H4 (cell line): ENCODE results near the gene BBX. TPM values are rescaled to one million over a fixed set of nuclear protein-coding genes. Genes with fewer than 3 reads are reported as not detected.
"Not testable (repeated sequence)": the region's sequence is repeated elsewhere in the genome, so short reads cannot be mapped to it uniquely, and the experiment has no call there.

Source experiments
- DNase-seq: peaks from one replicate; pipeline ENCODE4 v3.0.0-alpha.2; 2015; ENCODE audit warnings: low spot score
- total RNA-seq: library from RNA; depleted of rRNA; stranded (reverse); fragments of >200 nt; shearing (Covaris generic); gene quantifications from 2 replicates; pipeline ENCODE4 v1.2.3, GENCODE V29; 2014

The BBX gene
- total RNA-seq, 1 experiment from 2014 or later, result 30.6 TPM

- no peak for DNase-seq
These were observed 19.9 kb downstream of the BBX start for GRCh38 chr3:107542665-107543064.

DNA sequence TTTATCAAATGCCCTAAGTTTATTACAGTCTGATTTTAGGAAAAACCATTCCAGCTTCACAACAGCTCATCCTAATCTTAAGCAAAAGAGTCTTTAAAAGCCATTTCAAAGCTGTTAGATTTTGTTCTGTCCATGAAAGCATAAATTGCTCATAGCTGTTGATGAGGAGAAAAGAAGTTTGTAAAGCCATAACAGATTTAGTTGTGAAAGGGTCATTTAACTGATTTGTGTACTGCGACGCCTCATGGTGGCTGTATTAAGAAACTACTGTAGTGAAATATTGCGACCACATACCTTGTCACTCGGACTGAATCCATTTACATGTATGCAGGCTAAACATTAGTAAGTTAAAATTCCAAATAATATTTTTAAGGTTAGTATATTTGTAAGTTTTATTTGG lies 20.9 kb downstream of the BBX start:
- DNase-seq, result no peak

DNA sequence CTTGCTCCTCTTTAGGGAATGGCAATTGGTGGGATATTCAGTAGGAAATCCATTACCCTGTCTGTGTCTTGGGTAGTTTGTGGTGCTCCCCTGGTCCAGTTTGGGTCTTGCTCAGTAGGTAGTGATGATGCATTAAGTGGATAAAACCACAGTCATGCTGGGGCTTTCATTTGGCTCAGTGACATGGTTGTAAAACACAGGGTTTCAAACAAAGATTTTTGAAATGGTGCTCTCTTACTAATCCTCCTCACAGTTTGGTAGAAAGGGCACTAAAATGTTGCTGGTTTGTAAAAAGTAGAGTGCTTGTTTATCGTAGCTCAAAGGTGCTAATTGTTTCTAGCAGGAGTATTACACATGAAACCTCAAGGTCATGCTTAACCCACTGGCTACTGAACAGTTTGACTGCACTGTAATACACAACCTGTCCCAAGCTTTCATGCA lies 22.9 kb downstream of the BBX start:
- no peak for DNase-seq

DNA sequence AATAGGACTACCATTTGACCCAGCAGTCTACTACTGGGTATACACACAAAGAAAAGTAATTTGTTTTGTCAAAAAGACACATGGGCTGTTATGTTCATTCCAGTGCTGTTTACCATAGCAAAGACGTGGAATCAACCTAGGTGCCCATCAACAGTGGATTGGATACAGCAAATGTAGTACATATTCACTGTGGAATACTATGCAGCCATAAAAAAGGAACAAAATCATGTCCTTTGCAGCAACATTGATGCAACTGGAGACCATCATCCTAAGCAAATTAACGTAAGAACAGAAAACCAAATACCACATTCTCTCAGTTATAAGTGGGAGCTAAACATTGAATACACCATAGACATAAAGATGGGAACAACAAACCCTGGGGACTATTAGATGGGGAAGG lies 25.8 kb downstream of the BBX start:
- DNase-seq, result no peak

GRCh38 chr3:107555359-107555758 lies 32.6 kb downstream of the BBX start:
- DNase-seq, result no peak

GRCh38 chr3:107557743-107558142 lies 35.0 kb downstream of the BBX start:
- DNase-seq, result no peak

GRCh38 chr3:107560166-107560565 lies 37.4 kb downstream of the BBX start:
- DNase-seq, result no peak

- DNase-seq, result peak; percentile 16
These were observed 39.2 kb downstream of the BBX start for GRCh38 chr3:107561980-107562379.

DNA sequence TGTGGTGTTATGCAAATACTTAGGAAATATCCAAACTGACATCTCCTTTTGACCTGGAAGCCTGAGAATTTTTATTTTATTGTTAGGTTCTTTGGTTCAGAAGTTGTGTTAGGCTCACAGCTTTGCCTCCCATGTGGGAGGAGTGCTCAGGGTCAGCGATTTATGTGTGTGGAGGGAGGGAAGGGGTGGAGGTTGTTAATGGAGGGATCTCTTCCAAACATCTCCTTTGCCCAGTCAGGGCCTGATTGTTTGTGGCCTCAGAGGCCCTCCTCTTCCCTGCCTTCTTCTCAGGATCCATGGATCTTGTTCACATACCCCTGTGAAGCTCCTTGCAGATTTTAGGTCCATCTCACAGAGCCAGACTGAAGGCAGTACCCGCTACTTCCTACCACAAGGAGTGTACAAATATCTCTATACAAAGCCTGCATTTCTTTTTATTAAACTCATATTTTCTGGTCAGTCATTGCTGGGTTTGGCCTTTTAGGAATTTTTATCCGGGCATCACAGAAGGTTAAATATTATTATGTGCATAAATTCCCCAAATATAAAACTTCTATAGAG lies 40.3 kb downstream of the BBX start:
- no peak for DNase-seq

GRCh38 chr3:107565244-107565643 lies 42.5 kb downstream of the BBX start:
- DNase-seq, result not testable (repeated sequence)

- not testable (repeated sequence) for DNase-seq
These were observed 48.3 kb downstream of the BBX start for GRCh38 chr3:107571089-107571488.

DNA sequence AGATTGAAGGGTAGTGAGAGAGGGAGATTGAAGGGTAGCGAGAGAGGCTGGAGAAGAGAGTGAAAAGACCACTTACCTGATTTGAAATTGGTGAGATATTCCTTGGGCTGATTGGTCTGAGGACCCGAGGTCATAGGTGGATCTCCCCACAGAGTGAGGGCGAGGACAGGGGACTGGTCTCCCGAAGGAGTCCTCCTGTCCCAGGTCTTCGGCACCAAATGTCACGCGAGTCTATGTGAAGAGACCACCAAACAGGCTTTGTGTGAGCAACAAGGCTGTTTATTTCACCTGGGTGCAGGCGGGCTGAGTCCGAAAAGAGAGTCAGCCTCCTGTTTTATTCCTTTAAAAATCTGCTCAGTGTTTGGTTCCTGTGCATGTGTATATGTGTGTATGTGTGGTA lies 48.7 kb downstream of the BBX start:
- not testable (repeated sequence) for DNase-seq

DNA sequence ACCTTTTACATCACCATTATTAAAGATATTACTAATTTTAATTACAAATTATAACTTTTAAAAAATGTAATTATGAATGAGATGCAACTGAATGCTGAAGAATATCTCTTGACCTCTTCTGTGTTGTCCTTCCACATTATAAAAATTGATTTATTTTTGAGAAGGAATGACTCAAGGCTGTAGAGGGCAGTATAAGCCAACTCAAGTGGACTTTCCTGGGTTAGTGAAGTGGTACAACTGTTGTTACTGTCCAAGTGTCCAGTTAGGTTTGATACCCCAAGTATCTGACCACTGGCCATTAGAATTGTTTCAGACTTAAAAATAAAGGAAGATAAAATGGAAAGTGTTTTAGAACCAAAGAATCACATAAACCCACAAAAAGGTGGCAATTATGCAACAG lies 51.9 kb downstream of the BBX start:
- DNase-seq, result peak; percentile 23

DNA sequence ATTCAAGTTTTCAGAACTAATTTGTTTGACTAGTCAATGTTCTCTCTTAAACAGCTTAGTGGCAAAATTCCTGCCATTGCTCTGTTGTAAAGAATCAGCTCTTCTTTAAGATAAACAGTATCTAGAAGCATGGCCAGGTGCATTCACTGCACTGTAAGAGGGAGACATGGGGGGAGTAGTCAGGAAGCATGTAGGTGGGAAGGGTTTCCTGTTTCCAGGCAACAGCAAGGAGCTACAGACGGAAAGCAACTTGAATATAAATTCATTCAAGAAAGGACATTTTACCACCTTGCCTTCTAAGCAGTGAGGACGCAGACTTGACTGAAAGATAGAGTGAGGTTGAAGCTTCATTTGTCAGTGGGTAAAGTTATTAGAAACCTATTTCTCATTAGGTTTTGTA lies 55.3 kb downstream of the BBX start:
- no peak for DNase-seq

DNA sequence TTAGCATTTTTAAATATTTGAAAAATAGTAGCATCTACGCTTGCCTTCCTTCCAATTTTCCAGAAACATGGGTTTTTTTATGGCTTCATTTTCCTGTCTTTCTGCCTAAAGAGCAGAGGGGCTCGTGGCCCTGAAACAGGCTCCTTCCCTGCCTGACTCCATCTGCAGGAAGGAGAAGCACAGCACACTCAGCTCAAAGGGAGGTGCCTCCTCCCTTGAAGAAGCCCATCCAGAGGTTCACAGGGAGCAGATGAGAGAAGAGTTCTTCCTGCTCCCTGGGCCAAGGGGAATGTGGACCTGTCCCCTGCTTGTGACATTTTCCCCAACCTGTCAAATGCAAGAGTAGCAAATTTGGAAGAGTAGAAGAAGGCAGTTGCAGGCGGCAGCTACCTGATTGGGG lies 55.8 kb downstream of the BBX start:
- DNase-seq, result no peak

- DNase-seq, result no peak
These were observed 56.6 kb downstream of the BBX start for GRCh38 chr3:107579371-107579770.

DNA sequence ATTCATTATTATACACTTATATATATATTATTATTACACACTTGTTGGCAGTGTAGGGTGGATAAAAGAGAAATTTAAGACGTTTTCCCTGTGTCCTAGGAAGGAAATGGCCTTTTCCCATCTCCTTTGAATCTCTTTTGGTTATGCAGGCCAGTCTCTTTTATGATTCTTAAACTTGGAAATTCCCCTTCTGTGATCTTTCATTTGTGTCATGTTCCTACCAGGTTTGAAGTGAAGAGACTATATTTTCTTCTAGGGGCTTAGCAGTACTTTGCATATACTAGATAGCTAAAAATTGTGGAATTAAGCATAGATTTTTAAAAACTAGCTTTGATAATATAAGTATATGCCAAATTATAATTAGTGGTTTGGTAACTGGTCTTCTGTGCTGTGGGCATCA lies 58.5 kb downstream of the BBX start:
- DNase-seq, result no peak

GRCh38 chr3:107588217-107588616 lies 65.5 kb downstream of the BBX start:
- no peak for DNase-seq

GRCh38 chr3:107589454-107589853 lies 66.7 kb downstream of the BBX start:
- no peak for DNase-seq

- no peak for DNase-seq
These were observed 68.0 kb downstream of the BBX start for GRCh38 chr3:107590786-107591185.

DNA sequence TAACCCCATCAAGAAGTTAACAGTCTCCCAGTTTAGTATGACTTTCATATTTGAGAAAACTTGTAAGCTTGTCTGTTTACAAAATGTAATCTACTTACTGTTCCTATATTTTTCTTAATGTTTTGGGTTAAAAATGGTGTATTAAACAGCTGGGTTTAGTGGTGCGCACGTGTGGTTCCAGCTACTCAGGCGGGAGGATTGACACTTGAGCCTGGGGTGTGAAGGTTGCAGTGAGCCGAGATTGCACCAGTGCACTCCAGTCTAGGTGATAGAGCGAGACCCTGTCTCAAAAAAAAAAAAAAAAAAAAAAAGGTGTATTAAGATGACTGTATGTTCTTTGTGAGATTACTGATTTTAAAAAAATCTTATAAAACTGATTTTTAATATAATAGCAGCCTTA lies 69.3 kb downstream of the BBX start:
- no peak for DNase-seq

GRCh38 chr3:107594870-107595269 lies 72.1 kb downstream of the BBX start:
- DNase-seq, result no peak

GRCh38 chr3:107596639-107597038 lies 73.9 kb downstream of the BBX start:
- DNase-seq, result no peak
